OCI-M2 (cell line): ENCODE measurements around the gene GALNT4.

Source experiments
- DNase-seq: peaks from one replicate; lab custom pipeline; 2025; ENCODE audit not compliant: unreplicated experiment; lab: John Stamatoyannopoulos, UW

The GALNT4 gene

GRCh38 chr12:89494411-89495231 lies 30.0 kb downstream of the GALNT4 start:
- no peak for DNase-seq

DNA sequence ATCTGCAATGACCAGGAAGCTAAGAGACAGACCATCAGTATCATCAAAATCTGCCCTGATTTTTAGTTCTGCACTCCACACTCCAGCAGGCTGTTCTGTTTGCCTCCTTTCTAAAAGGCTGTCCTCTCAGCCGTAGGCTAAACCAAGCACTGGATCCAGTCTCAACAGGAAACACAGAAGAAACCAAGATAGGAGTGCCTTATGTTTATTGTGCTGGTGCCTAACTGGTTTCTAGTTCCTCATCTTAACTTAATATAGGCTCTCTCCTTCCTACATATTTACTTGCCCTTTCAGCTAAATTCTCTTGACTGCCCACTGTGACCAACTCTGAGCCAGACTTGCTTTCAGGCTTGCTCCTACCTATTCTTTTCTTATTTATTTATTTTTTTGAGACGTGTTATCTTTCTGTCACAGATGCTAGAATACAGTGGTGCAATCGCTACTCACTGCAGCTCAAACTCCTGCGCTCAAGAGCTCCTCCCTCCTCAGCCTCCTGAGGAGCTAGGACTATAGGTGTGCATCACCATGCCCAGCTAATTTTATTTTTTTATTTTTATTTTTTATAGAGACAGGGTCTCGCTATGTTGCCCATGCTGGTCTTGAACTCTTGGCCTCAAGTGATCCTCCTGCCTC lies 30.8 kb downstream of the GALNT4 start:
- DNase-seq = no peak

DNA sequence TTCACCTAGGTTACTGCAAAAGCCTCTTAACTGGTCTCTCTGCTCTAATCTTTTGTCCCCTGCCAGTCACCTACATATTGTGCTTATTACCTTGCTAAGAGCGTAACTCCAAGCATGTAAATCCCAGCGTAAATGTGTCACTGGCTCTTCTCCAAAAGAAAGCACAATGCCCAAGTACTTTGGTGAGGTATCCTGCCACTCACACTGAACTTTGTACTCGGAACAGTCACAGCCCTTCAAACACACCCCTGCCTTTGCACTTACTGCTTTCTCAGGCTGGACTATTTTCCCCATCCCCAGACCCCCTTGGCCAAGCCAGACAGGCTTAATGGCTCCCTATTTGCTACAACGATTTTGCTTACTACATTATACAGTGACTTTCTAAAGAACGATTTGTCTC lies 31.7 kb downstream of the GALNT4 start:
- no peak for DNase-seq

GRCh38 chr12:89490922-89491321 lies 33.7 kb downstream of the GALNT4 start:
- DNase-seq = no peak

DNA sequence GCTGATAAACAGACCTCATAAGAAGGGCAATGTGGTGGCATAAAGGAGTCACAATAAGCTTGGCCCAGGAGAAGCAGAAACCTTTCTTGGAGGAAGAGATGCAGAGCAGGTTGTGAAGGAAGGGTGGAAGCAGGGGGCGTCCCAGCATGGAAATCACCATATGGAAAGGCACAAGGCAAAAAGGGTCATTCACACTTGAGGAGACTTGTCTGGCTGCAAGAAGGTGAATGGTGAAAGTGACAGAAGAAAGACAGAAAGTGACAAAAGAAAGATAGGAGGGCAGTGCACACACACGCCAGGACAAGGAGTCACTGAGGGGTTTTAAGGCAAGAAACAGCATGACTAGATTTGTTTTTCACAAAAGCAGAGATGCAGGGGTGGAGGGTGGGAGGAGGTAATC lies 38.3 kb downstream of the GALNT4 start:
- DNase-seq = no peak

GRCh38 chr12:89484470-89484869 lies 40.1 kb downstream of the GALNT4 start:
- no peak for DNase-seq

DNA sequence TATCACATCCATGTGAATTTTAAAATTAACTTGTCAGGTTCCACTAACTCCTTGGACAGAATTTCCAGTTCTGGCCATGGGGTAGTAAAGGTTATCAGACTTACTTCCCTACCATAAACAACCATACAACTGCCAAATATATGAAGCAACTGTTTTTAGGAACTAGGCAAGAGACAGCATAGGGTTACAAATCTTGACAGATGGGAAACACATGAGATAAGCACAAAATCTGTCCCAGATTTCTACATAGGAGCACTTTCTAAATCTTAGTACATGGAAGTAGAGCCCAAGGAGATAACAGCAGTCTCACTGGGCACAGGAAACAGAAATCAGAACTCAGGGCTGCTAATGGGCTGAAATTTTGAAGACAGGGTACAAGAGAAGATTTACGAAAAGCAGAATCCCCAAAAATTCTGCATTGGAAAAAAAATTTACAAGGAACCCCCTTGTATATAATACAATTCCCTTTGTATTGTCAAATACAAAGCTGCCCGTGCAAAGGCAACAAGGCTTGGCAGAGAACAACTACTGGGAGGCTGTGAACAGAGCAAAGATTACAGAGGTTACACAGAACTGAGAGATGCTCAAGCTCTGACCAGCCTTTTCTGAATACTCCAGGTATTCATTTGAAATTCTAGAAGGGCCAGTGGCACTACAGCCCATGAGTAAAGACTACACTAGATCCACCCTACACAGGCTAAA lies 43.2 kb downstream of the GALNT4 start:
- no peak for DNase-seq

DNA sequence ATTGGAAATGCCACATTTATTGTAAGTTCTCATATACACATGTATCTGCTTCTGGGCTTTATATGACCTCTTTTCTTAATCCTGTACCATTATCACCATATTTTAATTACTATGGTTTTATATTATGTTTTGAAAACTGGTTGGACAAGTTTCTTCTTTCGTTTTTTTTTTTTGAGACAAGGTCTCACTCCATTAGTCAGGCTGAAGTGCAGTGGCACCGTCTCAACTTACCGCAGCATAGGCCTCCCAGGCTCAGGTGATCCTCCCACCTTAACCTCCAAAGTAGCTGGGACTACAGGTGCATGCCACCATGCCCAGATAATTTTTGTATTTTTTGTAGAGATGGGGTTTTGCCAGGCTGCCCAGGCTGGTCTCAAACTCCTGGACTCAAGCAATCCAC lies 44.6 kb downstream of the GALNT4 start:
- DNase-seq = no peak

GRCh38 chr12:89477633-89478279 lies 46.8 kb downstream of the GALNT4 start:
- no peak for DNase-seq

GRCh38 chr12:89476904-89477595 lies 47.5 kb downstream of the GALNT4 start:
- DNase-seq = no peak

DNA sequence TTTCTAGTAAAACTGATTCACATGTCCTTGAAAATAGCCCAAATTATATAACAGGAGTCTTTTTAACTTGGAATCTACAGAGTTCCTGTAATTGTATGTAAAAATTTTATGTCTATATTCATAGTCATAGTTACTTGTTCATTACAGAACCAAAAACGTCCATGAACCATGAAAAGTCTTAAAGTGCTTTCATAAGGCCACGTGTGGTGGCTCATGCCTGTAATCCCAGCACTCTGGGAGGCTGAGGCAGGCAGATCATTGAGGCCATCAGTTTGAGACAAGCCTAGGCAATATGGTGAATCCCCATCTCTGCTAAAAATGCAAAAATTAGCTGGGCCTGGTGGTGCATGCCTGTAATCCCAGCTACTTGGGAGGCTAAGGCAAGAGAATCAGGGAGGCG lies 48.4 kb downstream of the GALNT4 start:
- no peak for DNase-seq

DNA sequence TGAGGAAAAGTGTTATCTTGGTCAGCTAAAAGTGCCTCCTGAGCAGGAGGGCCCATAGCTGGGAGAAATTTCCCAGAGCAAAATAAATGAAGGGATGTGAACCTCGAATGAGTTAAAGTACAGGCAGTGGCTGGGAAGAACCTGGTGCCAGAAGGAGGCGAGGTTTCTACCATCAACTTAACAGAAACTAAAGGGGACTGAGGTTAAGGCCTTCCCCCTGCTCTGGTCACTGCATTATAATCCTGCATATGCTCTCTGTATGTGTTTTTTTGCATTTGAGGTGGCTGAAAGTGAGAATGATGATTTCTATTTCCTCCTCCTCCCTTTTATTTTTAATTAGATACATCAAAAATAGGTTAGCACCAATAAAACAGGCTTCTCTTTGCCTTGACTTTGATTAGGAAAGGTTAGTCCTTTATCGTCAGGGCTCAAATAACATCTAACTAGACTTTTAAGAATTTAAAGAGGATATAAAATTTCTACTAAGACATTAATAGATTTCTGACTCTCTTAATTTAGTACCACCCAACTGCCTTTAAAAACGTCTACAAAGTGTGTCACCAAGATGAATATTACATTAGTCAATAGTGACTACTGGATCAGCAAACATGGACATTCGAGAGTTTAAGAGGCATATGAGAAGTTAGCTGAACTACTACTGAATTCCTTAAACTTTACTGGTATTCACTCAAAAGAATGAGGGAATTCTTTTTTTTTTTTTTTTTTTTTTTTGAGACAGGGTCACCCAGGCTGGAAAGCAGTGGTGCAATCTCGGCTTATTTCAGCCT lies 49.2 kb downstream of the GALNT4 start:
- DNase-seq = no peak

- no peak for DNase-seq
Measured at GRCh38 chr12:89474615-89475014, 50.0 kb downstream of the GALNT4 start.
